NB4 (cell line): ENCODE measurements around the gene ZNF407.

Experiments used
- CTCF ChIP-seq: IDR thresholded peaks from one replicate; pipeline ENCODE4 v1.5.1; 2012; ENCODE audit warnings: low read depth, low read length
- MAX ChIP-seq: IDR thresholded peaks from 2 replicates; pipeline ENCODE4 v1.6.1; 2011; ENCODE audit warnings: low read depth, low read length
- MYC ChIP-seq: IDR thresholded peaks from 2 replicates; pipeline ENCODE4 v1.6.1; 2011; ENCODE audit warnings: low read depth, low read length
- POLR2A ChIP-seq: IDR thresholded peaks from 2 replicates; pipeline ENCODE4 v1.6.1; 2011; ENCODE audit warnings: mild to moderate bottlenecking; ENCODE audit not compliant: insufficient read length; ENCODE audit errors: extremely low read depth

GRCh38 chr18:74789078-74789477 is 191.4 kb downstream of the ZNF407 start:
- TF ChIP-seq CTCF (no peak), MAX (no peak), POLR2A (no peak), MYC (no peak)
